NT2/D1 (cell line): ENCODE measurements around the gene MACROH2A2.

Experiments used
- SUZ12 ChIP-seq: IDR thresholded peaks from 2 replicates; pipeline ENCODE4 v1.6.1; 2011; ENCODE audit not compliant: insufficient read length, insufficient read depth; ENCODE audit errors: extremely low read depth
- YY1 ChIP-seq: IDR thresholded peaks from 2 replicates; pipeline ENCODE4 v1.6.1; 2011; ENCODE audit not compliant: insufficient read length, insufficient read depth
- ZNF274 ChIP-seq: IDR thresholded peaks from 2 replicates; pipeline ENCODE4 v1.6.1; 2011; ENCODE audit warnings: mild to moderate bottlenecking, low read depth, low read length

DNA sequence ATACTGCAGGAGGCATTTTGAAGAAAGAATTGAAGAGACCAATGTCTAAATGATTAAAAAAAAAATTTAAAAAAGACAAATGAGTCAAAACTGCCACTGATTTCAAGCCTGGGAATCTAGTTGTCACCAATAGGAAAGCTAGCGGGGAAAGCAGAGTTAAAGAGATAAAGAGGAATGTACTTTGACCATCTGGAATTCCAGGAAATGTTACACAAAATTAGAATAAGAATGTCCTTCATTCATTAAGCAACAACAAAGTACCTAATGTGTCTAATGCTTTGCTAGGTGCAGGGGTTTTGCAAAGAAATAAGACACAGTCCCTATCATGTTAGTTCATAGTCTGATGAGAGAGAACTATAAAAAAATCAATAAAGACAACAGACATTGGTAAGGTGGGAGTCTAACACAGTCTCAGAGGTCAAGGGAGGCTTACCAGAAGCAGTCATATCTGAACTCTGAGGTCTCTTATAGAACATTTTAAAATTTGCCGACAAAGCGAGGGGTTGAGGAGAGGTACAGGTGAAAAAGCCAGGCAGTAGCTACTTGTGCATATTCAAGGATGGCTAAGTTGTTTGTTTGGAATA, 102.7 kb downstream of the MACROH2A2 start:
- no peak for TF ChIP-seq ZNF274
- no peak for TF ChIP-seq YY1
- TF ChIP-seq SUZ12: no peak
